Gastrocnemius medialis (tissue), 4 donors: ENCODE data around the gene AK3. TPM values are rescaled to one million over a fixed set of nuclear protein-coding genes. Genes with fewer than 3 reads are reported as not detected.
A peak's percentile ranks its signal among the peaks of the same experiment; 100 is the strongest.

ENCODE experiments used
- ATAC-seq, 2 donors: fragments of 150-250 bp; one replicate each; pipeline ENCODE4 v1.9.1; 2016
- DNase-seq, 2 donors: peaks; one replicate each; pipeline ENCODE4 v3.0.0-alpha.2; 2019
- H3K27ac ChIP-seq, 4 donors: fragments of 200-600 bp; sonication (generic); 1 replicate in 1 of 4; 2 replicates in 3 of 4; pipeline ENCODE4 v1.5.1; 2016 to 2018; ENCODE audit warnings: mild to moderate bottlenecking in 2 of 4, moderate library complexity in 1 of 4
- H3K27me3 ChIP-seq, 3 donors: fragments of 200-600 bp; sonication (generic) in 2 of 3; 1 replicate in 1 of 3; 2 replicates in 2 of 3; pipeline versions ENCODE4 v1.5.1 to v1.6.0; 2016 to 2019; ENCODE audit warnings: mild to moderate bottlenecking in 1 of 3, moderate library complexity in 1 of 3
- H3K36me3 ChIP-seq, 2 donors: fragments of 200-600 bp; sonication (generic) in 1 of 2; one replicate each; pipeline ENCODE4 v1.5.1; 2017 to 2018
- H3K4me1 ChIP-seq, 2 donors: fragments of 200-600 bp; sonication (generic) in 1 of 2; one replicate each; pipeline ENCODE4 v1.5.1; 2016 to 2017; ENCODE audit warnings: mild to moderate bottlenecking in 2 of 2
- H3K4me3 ChIP-seq, 4 donors: fragments of 200-600 bp; sonication (generic) in 3 of 4; 1 replicate in 1 of 4; 2 replicates in 3 of 4; pipeline ENCODE4 v1.5.1; 2016 to 2019; ENCODE audit warnings: mild to moderate bottlenecking in 2 of 4
- H3K9me3 ChIP-seq, 3 donors: fragments of 200-600 bp; sonication (generic) in 2 of 3; 1 replicate in 1 of 3; 2 replicates in 2 of 3; pipeline ENCODE4 v1.5.1; 2016 to 2019
- POLR2A ChIP-seq, 2 donors: fragments of 450-650 bp; IDR thresholded peaks; one replicate each; pipeline ENCODE4 v1.6.1; 2017; ENCODE audit warnings: antibody characterized with exemption in 2 of 2, mild to moderate bottlenecking in 2 of 2, moderate library complexity in 2 of 2
- in situ Hi-C, 4 donors: fragments of 200-750 bp; cut with MboI; loops; one replicate each; pipeline versions ENCODE4 v1.15.0 to v1.8.0; 2017; ENCODE audit warnings: low sequenced_read_pairs in 4 of 4
- intact Hi-C: fragments of 100-400 bp; cut with DNase I; formaldehyde crosslinking; loops from one replicate; pipeline ENCODE4 v1.15.1; 2023; ENCODE audit warnings: low total_unique reads
- total RNA-seq, 4 donors: library from RNA; depleted of rRNA; stranded (reverse); fragments of >200 nt; gene quantifications; one replicate each; pipeline versions ENCODE4 v1.1.0 to v1.2.3, GENCODE V29; 2016
- TF ChIP-seq, protein P1 (sequence below), 5 experiments: fragments of 450-650 bp in 3 of 5; fragments of 200-600 bp in 2 of 5; sonication (generic) in 2 of 5; IDR thresholded peaks in 4 of 5; conservative IDR thresholded peaks in 1 of 5; 1 replicate in 4 of 5; 2 replicates in 1 of 5; pipeline ENCODE4 v1.5.1; 2016 to 2019; ENCODE audit warnings: antibody characterized with exemption in 5 of 5, mild to moderate bottlenecking in 3 of 5, moderate library complexity in 3 of 5

Gene AK3
- total RNA-seq, 4 donors from 2014 or later, result 163 to 270 (median 188) TPM

- peaks cover 0 to 82% of the 10 kb centered on the region in 2 donors for H3K36me3 ChIP-seq
- in situ Hi-C loops, result loop anchor here in 1 of 4 donors (25.0 kb wide), 1 partner anchor 111 kb away; no protein-coding TSS in a partner anchor
- TF ChIP-seq, protein P1, sequence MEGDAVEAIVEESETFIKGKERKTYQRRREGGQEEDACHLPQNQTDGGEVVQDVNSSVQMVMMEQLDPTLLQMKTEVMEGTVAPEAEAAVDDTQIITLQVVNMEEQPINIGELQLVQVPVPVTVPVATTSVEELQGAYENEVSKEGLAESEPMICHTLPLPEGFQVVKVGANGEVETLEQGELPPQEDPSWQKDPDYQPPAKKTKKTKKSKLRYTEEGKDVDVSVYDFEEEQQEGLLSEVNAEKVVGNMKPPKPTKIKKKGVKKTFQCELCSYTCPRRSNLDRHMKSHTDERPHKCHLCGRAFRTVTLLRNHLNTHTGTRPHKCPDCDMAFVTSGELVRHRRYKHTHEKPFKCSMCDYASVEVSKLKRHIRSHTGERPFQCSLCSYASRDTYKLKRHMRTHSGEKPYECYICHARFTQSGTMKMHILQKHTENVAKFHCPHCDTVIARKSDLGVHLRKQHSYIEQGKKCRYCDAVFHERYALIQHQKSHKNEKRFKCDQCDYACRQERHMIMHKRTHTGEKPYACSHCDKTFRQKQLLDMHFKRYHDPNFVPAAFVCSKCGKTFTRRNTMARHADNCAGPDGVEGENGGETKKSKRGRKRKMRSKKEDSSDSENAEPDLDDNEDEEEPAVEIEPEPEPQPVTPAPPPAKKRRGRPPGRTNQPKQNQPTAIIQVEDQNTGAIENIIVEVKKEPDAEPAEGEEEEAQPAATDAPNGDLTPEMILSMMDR (IDR thresholded peaks at IDR 0.05 in 4 of 5, conservative IDR thresholded peaks at IDR 0.05 in 1 of 5), result no peak
- TF ChIP-seq POLR2A (IDR thresholded peaks at IDR 0.05), result no peak
These were observed 40.1 kb downstream of the AK3 start for GRCh38 chr9:4700932-4701331.

GRCh38 chr9:4700091-4700490 is 40.9 kb downstream of the AK3 start:
- ATAC-seq (no peak), DNase-seq (no peak)
- TF ChIP-seq, protein P1 (IDR thresholded peaks at IDR 0.05 in 4 of 5, conservative IDR thresholded peaks at IDR 0.05 in 1 of 5), result no peak
- TF ChIP-seq POLR2A (IDR thresholded peaks at IDR 0.05), result no peak
- Histone ChIP-seq H3K27ac (no peak overlapping the region), H3K9me3 (no peaks in the 10 kb centered on the region), H3K36me3 (peaks cover 0 to 75% of the 10 kb centered on the region in 2 donors), H3K27me3 (no peaks in the 10 kb centered on the region), H3K4me3 (no peak overlapping the region), H3K4me1 (peaks cover 0 to 6% of the 10 kb centered on the region in 2 donors)
- in situ Hi-C loops, result loop anchor here in 1 of 4 donors (25.0 kb wide), 1 partner anchor 112 kb away; no protein-coding TSS in a partner anchor
- intact Hi-C loops, result no loop called here

More at GRCh38 chr9:4700932-4701331, 40.1 kb downstream of the AK3 start:
- no peaks in the 10 kb centered on the region for H3K9me3 ChIP-seq
- H3K27ac ChIP-seq, result peak overlapping the region in 1 of 4 donors; percentile 20
- DNase-seq (no peak), ATAC-seq (no peak)
- intact Hi-C loops, result no loop called here
- no peak overlapping the region for H3K4me3 ChIP-seq
- H3K4me1 ChIP-seq, result peaks cover 0 to 6% of the 10 kb centered on the region in 2 donors
- no peaks in the 10 kb centered on the region for H3K27me3 ChIP-seq

- DNase-seq (no peak), ATAC-seq (no peak)
- Histone ChIP-seq H3K27me3 (no peaks in the 10 kb centered on the region), H3K36me3 (peaks cover 0 to 28% of the 10 kb centered on the region in 2 donors), H3K27ac (peak overlapping the region; percentile 31 to 52 (median 35)), H3K4me3 (no peak overlapping the region), H3K9me3 (no peaks in the 10 kb centered on the region), H3K4me1 (peaks cover 31 to 53% of the 10 kb centered on the region in 2 donors)
- intact Hi-C loops, result no loop called here
- no peak for TF ChIP-seq POLR2A (IDR thresholded peaks at IDR 0.05)
- TF ChIP-seq, protein P1 (IDR thresholded peaks at IDR 0.05 in 4 of 5, conservative IDR thresholded peaks at IDR 0.05 in 1 of 5), result no peak
- in situ Hi-C loops, result loop anchor here in 1 of 4 donors (25.0 kb wide), 1 partner anchor 746 kb away; the partner anchor contains the start of gene PLGRKT
These were observed 49.2 kb downstream of the AK3 start for GRCh38 chr9:4691795-4692194.

DNA sequence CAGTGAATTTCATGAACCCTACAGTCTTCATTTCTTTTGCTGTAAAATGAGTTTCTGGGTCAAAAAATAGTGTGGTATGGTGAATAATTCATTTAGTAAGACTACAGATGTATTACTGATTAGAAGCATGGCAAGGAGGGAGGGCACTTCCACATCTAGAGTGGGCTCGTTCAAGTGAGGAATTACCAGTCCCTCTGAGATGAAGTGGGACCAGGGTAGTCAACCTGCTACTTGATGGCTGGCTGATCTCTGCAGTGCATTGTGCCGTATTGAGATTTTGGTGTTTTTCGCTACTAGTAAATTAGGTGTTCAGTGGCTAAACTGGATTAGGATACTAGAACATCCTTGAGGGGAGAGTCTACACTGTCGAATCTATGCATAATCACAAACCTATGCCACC is 50.9 kb downstream of the AK3 start:
- intact Hi-C loops, result no loop called here
- DNase-seq (no peak), ATAC-seq (no peak)
- peaks cover 48 to 69% of the 10 kb centered on the region in 2 donors for H3K4me1 ChIP-seq
- H3K27me3 ChIP-seq, result no peaks in the 10 kb centered on the region
- peak overlapping the region in 3 of 4 donors; percentile 31 to 92 (median 48) for H3K27ac ChIP-seq
- H3K36me3 ChIP-seq, result peaks cover 0 to 32% of the 10 kb centered on the region in 2 donors
- no peaks in the 10 kb centered on the region for H3K9me3 ChIP-seq
- no peak overlapping the region for H3K4me3 ChIP-seq
- TF ChIP-seq, protein P1 (IDR thresholded peaks at IDR 0.05 in 4 of 5, conservative IDR thresholded peaks at IDR 0.05 in 1 of 5), result no peak
- TF ChIP-seq POLR2A (IDR thresholded peaks at IDR 0.05), result no peak
- in situ Hi-C loops, result loop anchor here in 1 of 4 donors (25.0 kb wide), 1 partner anchor 747 kb away; the partner anchor contains the start of gene PLGRKT
